GM12878 (cell line): ENCODE measurements around the gene C1orf141. TPM values are rescaled to one million over a fixed set of nuclear protein-coding genes. Genes with fewer than 3 reads are reported as not detected.

Experiments
- ATAC-seq: fragments of 200-7000 bp; cut with Tn5 transposase; 3 replicates; pipeline ENCODE4 v1.9.1; 2020; ENCODE audit warnings: mild to moderate bottlenecking, moderate library complexity
- BruUV-seq: library from RNA; stranded (reverse); fragments of 400-500 nt; replicated peaks from 2 replicates; lab custom pipeline; 2021; lab: Mats Ljungman, UMichigan
- CTCF ChIA-PET: fragments of 300-600 bp; sonication (Branson Sonifier 250); formaldehyde crosslinking; extraction: SDS; loops from one replicate; lab custom pipeline; 2021; ENCODE audit warnings: inconsistent platforms; lab: Yijun Ruan, JAX
- POLR2A ChIA-PET: fragments of 350-600 bp; formaldehyde crosslinking; extraction: SDS; loops from one replicate; lab custom pipeline; 2021; ENCODE audit warnings: inconsistent platforms; lab: Charles Lee
- RAD21 ChIA-PET: fragments of 300-600 bp; sonication (Branson Sonifier 250); formaldehyde crosslinking; loops from one replicate; lab custom pipeline; 2023; ENCODE audit warnings: antibody characterized with exemption; ENCODE audit not compliant: unreplicated experiment; lab: Charles Lee
- SMC1A ChIA-PET: fragments of 300-600 bp; sonication (Branson Sonifier 250); formaldehyde crosslinking; loops from one replicate; lab custom pipeline; 2023; ENCODE audit not compliant: unreplicated experiment, uncharacterized antibody; lab: Charles Lee
- DNase-seq: peaks from one replicate; pipeline ENCODE4 v3.0.0-alpha.2; 2011; ENCODE audit warnings: low read depth, low spot score
- FAIRE-seq: peaks from 3 replicates; lab custom pipeline; 2011; peaks lifted over from hg19 to GRCh38; lab: Jason Lieb, UNC
- H2AFZ ChIP-seq: 2 replicates; pipeline ENCODE4 v1.6.0; 2011; ENCODE audit warnings: low read depth, low read length, control low read depth; ENCODE audit not compliant: control insufficient read depth
- H3K27ac ChIP-seq: 2 replicates; pipeline ENCODE4 v1.5.1; 2011; ENCODE audit warnings: control low read depth; ENCODE audit not compliant: control insufficient read depth, insufficient read depth
- H3K27me3 ChIP-seq, 2 experiments: replicated peaks in 1 of 2; 2 replicates each; pipeline versions ENCODE4 v1.6.0 to v1.6.1; 2011; ENCODE audit warnings: low read length in 1 of 2; ENCODE audit not compliant: control insufficient read depth in 2 of 2, insufficient read depth in 2 of 2
- H3K36me3 ChIP-seq, 2 experiments: 2 replicates each; pipeline ENCODE4 v1.5.1; 2011; ENCODE audit warnings: low read length in 1 of 2; ENCODE audit not compliant: control insufficient read depth in 2 of 2, insufficient read depth in 2 of 2
- H3K4me1 ChIP-seq: 2 replicates; pipeline ENCODE4 v1.6.1; 2011; ENCODE audit warnings: mild to moderate bottlenecking, low read length, moderate library complexity, mixed read lengths; ENCODE audit not compliant: control insufficient read depth, insufficient read depth
- H3K4me2 ChIP-seq: 2 replicates; pipeline ENCODE4 v1.6.0; 2011; ENCODE audit warnings: control low read depth; ENCODE audit not compliant: control insufficient read depth, insufficient read depth
- H3K4me3 ChIP-seq: fragments of 200-600 bp; sonication (generic); 2 replicates; pipeline ENCODE4 v1.5.1; 2016
- H3K79me2 ChIP-seq: 2 replicates; pipeline ENCODE4 v1.6.0; 2011; ENCODE audit warnings: low read length; ENCODE audit not compliant: control insufficient read depth, insufficient read depth
- H3K9ac ChIP-seq: 2 replicates; pipeline ENCODE4 v1.8.0; 2011; ENCODE audit warnings: low read length, control low read depth, mixed read lengths; ENCODE audit not compliant: control insufficient read depth, insufficient read depth
- H3K9me3 ChIP-seq: replicated peaks from 3 replicates; pipeline ENCODE4 v1.5.1; 2011; ENCODE audit warnings: mild to moderate bottlenecking, low read length; ENCODE audit not compliant: control insufficient read depth, insufficient read depth
- H4K20me1 ChIP-seq: 2 replicates; pipeline ENCODE4 v1.6.0; 2011; ENCODE audit not compliant: control insufficient read depth, insufficient read depth
- ASH2L ChIP-seq: fragments of 300-600, 200-600 bp; sonication (generic); IDR thresholded peaks from 2 replicates; pipeline ENCODE4 v1.6.1; 2017; ENCODE audit warnings: low read depth, mild to moderate bottlenecking, borderline replicate concordance
- BMI1 ChIP-seq: fragments of 450-650 bp; IDR thresholded peaks from 2 replicates; pipeline ENCODE4 v1.6.1; 2016; ENCODE audit warnings: mild to moderate bottlenecking, moderate library complexity, borderline replicate concordance
- BRCA1 ChIP-seq: IDR thresholded peaks from 2 replicates; pipeline ENCODE4 v1.6.1; 2011; ENCODE audit warnings: low read depth, low read length, improper control_type of control experiment
- HDAC2 ChIP-seq: fragments of 200-600 bp; sonication (generic); IDR thresholded peaks from 2 replicates; pipeline ENCODE4 v1.6.1; 2017
- KDM1A ChIP-seq: fragments of 200-600 bp; sonication (generic); IDR thresholded peaks from 2 replicates; pipeline ENCODE4 v1.6.1; 2016; ENCODE audit warnings: borderline replicate concordance
- MEF2B ChIP-seq: fragments of 450-650 bp; IDR thresholded peaks from 2 replicates; pipeline ENCODE4 v1.6.1; 2018; ENCODE audit warnings: mild to moderate bottlenecking, moderate library complexity; ENCODE audit not compliant: partially characterized antibody, poor library complexity, severe bottlenecking
- MYC ChIP-seq: IDR thresholded peaks from 2 replicates; pipeline ENCODE4 v1.6.1; 2011; ENCODE audit warnings: mild to moderate bottlenecking, low read length, moderate library complexity, inconsistent platforms; ENCODE audit not compliant: insufficient read depth, insufficient replicate concordance, insufficient read length, severe bottlenecking
- RCOR1 ChIP-seq: conservative IDR thresholded peaks from 2 replicates; pipeline ENCODE4 v1.6.1; 2012; ENCODE audit warnings: low read depth, low read length, improper control_type of control experiment
- TCF7 ChIP-seq: IDR thresholded peaks from 2 replicates; pipeline ENCODE4 v1.6.1; 2014; ENCODE audit warnings: antibody characterized with exemption, borderline replicate concordance
- USF2 ChIP-seq: IDR thresholded peaks from 2 replicates; pipeline ENCODE4 v1.6.1; 2011; ENCODE audit warnings: low read depth, low read length, improper control_type of control experiment, borderline replicate concordance
- ZNF622 ChIP-seq: fragments of 450-650 bp; IDR thresholded peaks from 2 replicates; pipeline ENCODE4 v1.6.1; 2017; ENCODE audit warnings: mild to moderate bottlenecking, inconsistent platforms
- WGBS: methylation state at CpG from one replicate; pipeline ENCODE4 v1.1.6; 2016; ENCODE audit warnings: low lambda C conversion rate; ENCODE audit not compliant: insufficient replicate concordance, insufficient coverage; ENCODE audit errors: missing lambda C conversion rate; 5-methylcytosine and 5-hydroxymethylcytosine counted together
- in situ Hi-C: fragments of 300-500 bp; cut with MboI; formaldehyde crosslinking; loops from 9 replicates; pipeline ENCODE4 v1.14.3; 2018; ENCODE audit warnings: mixed read lengths
- intact Hi-C: fragments of 100-400 bp; cut with micrococcal nuclease; formaldehyde crosslinking; loops from one replicate; pipeline ENCODE4 v1.14.2; 2022; ENCODE audit not compliant: unreplicated experiment
- polyA plus RNA-seq, 11 experiments: library from polyadenylated mRNA; depleted of rRNA in 4 of 11; unstranded in 6 of 11; stranded (reverse) in 5 of 11; fragments of >200 nt; fragmentation: Nextera tagmentation in 4 of 11; fragmentation: Illumina TruSeq in 1 of 11; extraction: Ambion mirVana in 4 of 11; extraction: Trizol in 1 of 11; gene quantifications; 1 replicate in 1 of 11; 2 replicates in 10 of 11; pipeline versions ENCODE4 v1.2.1 to v1.2.3, GENCODE V29; 2011 to 2016; ENCODE audit warnings: inconsistent platforms in 2 of 11, missing spikeins in 2 of 11, low read depth in 1 of 11
- total RNA-seq, 4 experiments: library from RNA; depleted of rRNA in 3 of 4; stranded (reverse); fragments of >200 nt in 3 of 4; fragmentation: Illumina TruSeq in 1 of 4; extraction: Trizol in 1 of 4; gene quantifications; 2 replicates each; pipeline versions ENCODE4 v1.2.1 to v1.2.3, GENCODE V29; 2013 to 2021

The C1orf141 gene
- total and polyA plus RNA-seq, 10 of the 15 experiments (the other 5 are each of a cell fraction or from before 2014, with no cell fraction given): not detected

GRCh38 chr1:67061266-67061665 lies 73.5 kb downstream of the C1orf141 start:
- FAIRE-seq (no peak), ATAC-seq (no peak)
- H2AFZ ChIP-seq: no peak overlapping the region
- H3K9me3 ChIP-seq: no peaks in the 10 kb centered on the region
- no peaks in the 10 kb centered on the region for H3K36me3 ChIP-seq
- H3K4me1 ChIP-seq: no peaks in the 10 kb centered on the region
- TF ChIP-seq HDAC2 (no peak), TCF7 (no peak), USF2 (no peak), ZNF622 (no peak)
- TF ChIP-seq, all 136 proteins: peak for 0
- ChIA-PET RAD21 (no interaction called here), POLR2A (no interaction called here), CTCF (interaction anchor here (0.6 to 1.1 kb wide), 2 partner anchors 10 to 1261 kb away, joined by 3 read pairs; no protein-coding TSS in a partner anchor), SMC1A (interaction anchor here (1.0 to 1.5 kb wide), 2 partner anchors 11 to 69 kb away, joined by 3 read pairs; no protein-coding TSS in a partner anchor)
- BruUV-seq: no TSS peak
- WGBS: 81% methylated on average over 2 of the region's 2 CpGs
- no peak for DNase-seq
- intact Hi-C loops: no loop called here
- Histone ChIP-seq H4K20me1 (no peaks in the 10 kb centered on the region), H3K4me2 (no peak overlapping the region), H3K27ac (no peak overlapping the region), H3K27me3 (no peaks in the 10 kb centered on the region; a peak in 1 of 4 replicates), H3K4me3 (no peak overlapping the region), H3K79me2 (no peaks in the 10 kb centered on the region), H3K9ac (no peak overlapping the region)
- in situ Hi-C loops: no loop called here

- ChIA-PET POLR2A (interaction anchor here (0.6 kb wide), 1 partner anchor 24 kb away, joined by 5 read pairs; no protein-coding TSS in a partner anchor), RAD21 (no interaction called here), CTCF (interaction anchor here (1.1 kb wide), 1 partner anchor 10 kb away, joined by 3 read pairs; no protein-coding TSS in a partner anchor), SMC1A (interaction anchor here (0.6 to 1.5 kb wide), 4 partner anchors 11 to 278 kb away, joined by 3 to 4 read pairs (median 3); no protein-coding TSS in a partner anchor)
- Histone ChIP-seq H3K36me3 (no peaks in the 10 kb centered on the region), H3K9me3 (no peaks in the 10 kb centered on the region), H3K27me3 (no peaks in the 10 kb centered on the region; a peak in 1 of 4 replicates), H3K4me3 (no peak overlapping the region), H3K4me2 (no peak overlapping the region), H3K79me2 (no peaks in the 10 kb centered on the region), H3K9ac (no peak overlapping the region), H3K4me1 (no peaks in the 10 kb centered on the region), H3K27ac (no peak overlapping the region), H4K20me1 (no peaks in the 10 kb centered on the region), H2AFZ (no peak overlapping the region)
- no peak for TF ChIP-seq KDM1A
- TF ChIP-seq BRCA1: no peak
- TF ChIP-seq MEF2B: no peak
- TF ChIP-seq RCOR1: no peak
- no peak for TF ChIP-seq MYC
- no peak for TF ChIP-seq ASH2L
- no peak for TF ChIP-seq BMI1
- TF ChIP-seq TCF7: no peak
- DNase-seq (no peak), ATAC-seq (no peak), FAIRE-seq (no peak)
- 47% methylated on average over 2 of the region's 2 CpGs for WGBS
- no TSS peak for BruUV-seq
- intact Hi-C loops: no loop called here
- in situ Hi-C loops: no loop called here
Measured at GRCh38 chr1:67060811-67061218, 74.0 kb downstream of the C1orf141 start.
